Measurements from ENCODE around the gene ATOSA.

DNA sequence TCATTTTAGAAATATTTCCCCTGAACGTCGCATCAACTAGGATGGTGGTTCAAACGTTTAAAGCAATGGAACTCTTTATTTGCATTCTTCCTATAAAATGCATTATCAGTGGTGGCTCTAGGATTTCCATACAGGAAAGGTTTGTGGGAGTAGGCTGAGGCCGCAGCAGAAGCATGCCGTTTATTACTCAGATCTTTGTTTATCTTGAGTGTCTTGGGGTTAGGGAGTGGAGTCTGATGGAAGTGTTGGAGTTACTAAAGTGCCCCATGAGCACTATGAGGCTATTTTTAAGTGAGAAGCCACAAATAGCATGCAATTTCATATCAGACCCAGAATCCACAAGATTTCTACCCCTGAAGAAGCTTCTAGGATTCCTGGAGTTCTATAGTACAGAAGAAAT is 26.2 kb downstream of the ATOSA start:
- TF ChIP-seq, protein P1, sequence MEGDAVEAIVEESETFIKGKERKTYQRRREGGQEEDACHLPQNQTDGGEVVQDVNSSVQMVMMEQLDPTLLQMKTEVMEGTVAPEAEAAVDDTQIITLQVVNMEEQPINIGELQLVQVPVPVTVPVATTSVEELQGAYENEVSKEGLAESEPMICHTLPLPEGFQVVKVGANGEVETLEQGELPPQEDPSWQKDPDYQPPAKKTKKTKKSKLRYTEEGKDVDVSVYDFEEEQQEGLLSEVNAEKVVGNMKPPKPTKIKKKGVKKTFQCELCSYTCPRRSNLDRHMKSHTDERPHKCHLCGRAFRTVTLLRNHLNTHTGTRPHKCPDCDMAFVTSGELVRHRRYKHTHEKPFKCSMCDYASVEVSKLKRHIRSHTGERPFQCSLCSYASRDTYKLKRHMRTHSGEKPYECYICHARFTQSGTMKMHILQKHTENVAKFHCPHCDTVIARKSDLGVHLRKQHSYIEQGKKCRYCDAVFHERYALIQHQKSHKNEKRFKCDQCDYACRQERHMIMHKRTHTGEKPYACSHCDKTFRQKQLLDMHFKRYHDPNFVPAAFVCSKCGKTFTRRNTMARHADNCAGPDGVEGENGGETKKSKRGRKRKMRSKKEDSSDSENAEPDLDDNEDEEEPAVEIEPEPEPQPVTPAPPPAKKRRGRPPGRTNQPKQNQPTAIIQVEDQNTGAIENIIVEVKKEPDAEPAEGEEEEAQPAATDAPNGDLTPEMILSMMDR (IDR thresholded peaks at IDR 0.05) = no peak
- TF ChIP-seq ZFX (IDR thresholded peaks at IDR 0.05; ENCODE audit: borderline replicate concordance) = no peak

Measured in 22Rv1 (cell line).